HFF-Myc (cell line): ENCODE results near the gene SSPN.

Experiments used
- DNase-seq: peaks from one replicate; pipeline ENCODE4 v3.0.0-alpha.2; 2011; ENCODE audit warnings: low read depth; ENCODE audit errors: extremely low read depth
- H3K4me3 ChIP-seq: replicated peaks from 2 replicates; pipeline ENCODE4 v1.5.1; 2011; ENCODE audit warnings: low read depth, mild to moderate bottlenecking, control low read depth, low read length
- CTCF ChIP-seq: IDR thresholded peaks from 2 replicates; pipeline ENCODE4 v1.5.1; 2012; ENCODE audit warnings: mild to moderate bottlenecking, low read depth, low read length, control low read depth; ENCODE audit errors: missing control alignments

Gene SSPN, protein sequence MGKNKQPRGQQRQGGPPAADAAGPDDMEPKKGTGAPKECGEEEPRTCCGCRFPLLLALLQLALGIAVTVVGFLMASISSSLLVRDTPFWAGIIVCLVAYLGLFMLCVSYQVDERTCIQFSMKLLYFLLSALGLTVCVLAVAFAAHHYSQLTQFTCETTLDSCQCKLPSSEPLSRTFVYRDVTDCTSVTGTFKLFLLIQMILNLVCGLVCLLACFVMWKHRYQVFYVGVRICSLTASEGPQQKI

DNA sequence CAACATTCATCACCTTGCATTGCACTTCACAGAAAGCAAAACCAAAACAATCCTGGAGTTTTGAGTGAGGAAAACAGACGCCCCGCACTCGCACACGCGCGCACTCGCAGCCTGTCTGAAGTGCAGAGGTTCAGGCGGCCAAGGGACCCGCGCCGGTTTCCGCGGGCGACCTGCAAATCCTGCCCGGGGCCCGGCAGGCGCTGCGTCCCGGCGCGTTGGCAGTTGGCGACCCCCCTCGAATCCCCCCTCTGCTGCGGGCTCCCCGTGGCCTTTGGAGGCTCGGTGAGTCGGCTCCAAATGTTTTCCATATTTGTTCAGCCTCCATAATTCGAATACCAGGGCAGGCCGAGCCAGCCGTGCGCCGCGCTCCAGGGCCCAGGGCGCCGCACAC, at the start of gene SSPN:
SSPN (plus strand) TSS at position 324 of the 391 bp plus-strand sequence. CDS start 100 bp downstream, outside the sequence.
- no peak for DNase-seq
- no peak for TF ChIP-seq CTCF

DNA sequence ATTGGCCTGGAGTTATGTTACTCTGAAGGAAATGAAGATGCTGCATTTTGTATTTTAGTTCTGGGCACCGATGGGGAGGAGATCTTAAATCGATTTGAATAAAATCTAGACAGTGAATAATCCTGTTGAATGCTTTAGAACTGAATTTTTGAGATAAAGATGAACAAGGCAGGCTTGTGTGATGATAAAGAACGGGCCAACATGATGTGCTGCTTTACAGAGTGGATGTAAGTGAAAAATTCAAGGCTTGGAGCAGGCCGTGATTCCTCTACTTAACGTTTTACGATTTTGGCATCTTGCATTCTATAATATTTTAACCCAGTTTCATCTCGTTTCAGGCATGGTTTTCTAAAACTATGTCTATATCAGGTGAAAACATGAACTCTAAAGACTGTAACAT, 47.1 kb upstream of the SSPN start:
- H3K4me3 ChIP-seq = no peak overlapping the region
- DNase-seq = no peak
- no peak for TF ChIP-seq CTCF

More for the DNA sequence above, at the start of gene SSPN:
- peak within 1 kb of the TSS; percentile 44 for H3K4me3 ChIP-seq

- no peak for DNase-seq
- H3K4me3 ChIP-seq = no peak overlapping the region
- no peak for TF ChIP-seq CTCF
These were observed 45.3 kb upstream of the SSPN start for GRCh38 chr12:26149968-26150500.

GRCh38 chr12:26150736-26151450, 44.5 kb upstream of the SSPN start:
- TF ChIP-seq CTCF = no peak
- no peak overlapping the region for H3K4me3 ChIP-seq
- DNase-seq = no peak

DNA sequence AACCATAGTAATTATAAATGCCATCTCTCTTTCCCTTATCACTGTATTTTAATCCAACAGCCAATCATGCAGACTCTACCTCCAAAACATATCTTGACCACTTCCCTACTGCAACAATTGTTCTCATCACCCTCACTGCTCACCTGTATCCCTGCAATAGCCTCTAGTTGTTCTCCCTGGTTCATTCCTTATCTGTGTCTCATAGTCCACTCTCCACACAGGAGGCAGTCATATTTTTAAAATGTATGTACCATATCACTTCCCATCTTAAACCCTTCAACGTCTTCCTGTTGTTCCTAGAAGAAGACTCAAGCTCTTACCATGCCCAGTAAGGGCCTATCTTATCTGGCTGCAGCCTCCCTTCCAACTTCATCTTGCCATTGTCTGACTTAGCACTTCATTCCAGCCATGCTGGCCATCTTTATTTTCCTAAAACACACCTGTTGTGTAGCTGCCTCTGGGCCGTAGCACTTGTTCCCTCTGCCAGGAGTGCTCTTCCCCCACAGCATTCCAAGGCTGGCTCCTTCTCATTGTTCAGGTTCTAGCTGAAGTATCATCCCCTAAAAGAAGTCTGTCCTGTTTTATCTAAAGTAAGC, 42.8 kb upstream of the SSPN start:
- DNase-seq = no peak
- TF ChIP-seq CTCF = no peak
- H3K4me3 ChIP-seq = no peak overlapping the region

GRCh38 chr12:26153421-26154154, 41.8 kb upstream of the SSPN start:
- DNase-seq = peak; percentile 65
- peak; percentile 13 for TF ChIP-seq CTCF
- no peak overlapping the region for H3K4me3 ChIP-seq
